ENCODE measurements around the gene C1orf159.
"Not testable (repeated sequence)": the region's sequence is repeated elsewhere in the genome, so short reads cannot be mapped to it uniquely, and the experiment has no call there.

Gene C1orf159

DNA sequence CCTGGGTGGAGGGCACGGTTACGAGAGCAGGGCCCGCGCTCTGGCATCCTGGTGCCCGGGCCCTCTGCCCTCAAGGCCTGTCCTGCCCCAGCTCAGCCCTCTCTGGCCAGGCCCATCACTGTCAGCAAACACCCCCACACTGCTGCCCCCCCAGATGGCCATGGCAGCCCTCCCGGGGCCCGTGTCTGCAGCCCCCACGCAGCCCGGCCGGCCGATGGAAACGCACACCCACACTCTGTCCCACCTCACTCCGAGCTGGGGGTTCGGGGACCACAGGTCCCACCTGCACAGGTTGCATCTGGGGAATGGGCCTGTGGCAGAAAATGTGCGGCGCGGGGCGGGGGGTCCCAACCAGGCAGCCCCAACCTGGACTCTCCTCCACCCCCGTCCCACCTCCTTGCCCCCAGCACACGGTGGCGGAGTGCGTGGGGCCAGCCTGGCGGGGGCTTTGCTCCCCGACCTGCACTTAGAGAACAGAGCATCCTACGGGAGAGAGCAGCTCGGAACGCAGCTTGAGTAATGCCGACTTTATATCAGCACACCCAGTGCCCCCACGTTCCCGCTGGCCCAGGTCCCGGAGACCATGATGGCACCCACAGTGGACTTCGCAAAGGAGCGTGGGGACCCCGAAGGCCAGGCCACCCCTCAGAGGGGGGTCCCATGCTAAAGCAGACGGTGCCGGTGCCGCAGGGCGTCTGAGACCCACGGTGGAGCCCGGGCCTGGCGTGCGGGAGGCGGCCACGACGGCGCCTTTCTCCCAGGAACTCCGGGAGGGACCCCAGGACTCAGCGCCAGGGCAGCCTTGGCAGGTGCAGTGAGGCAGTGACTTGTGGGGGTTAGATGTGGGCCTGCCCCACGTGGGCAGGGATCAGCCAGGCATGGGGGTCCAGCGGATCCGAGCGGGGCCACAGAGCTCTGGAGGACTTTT is 34.3 kb downstream of the C1orf159 start:
- ChIA-PET CTCF (no interaction called here), POLR2A (no interaction called here)
- TF ChIP-seq ARNT (IDR thresholded peaks at IDR 0.05) (no peak), BHLHE40 (IDR thresholded peaks at IDR 0.05; ENCODE audit: borderline replicate concordance) (no peak), SUZ12 (IDR thresholded peaks at IDR 0.05) (no peak), CTBP1 (IDR thresholded peaks at IDR 0.05; ENCODE audit: borderline replicate concordance) (no peak), SP1 (IDR thresholded peaks at IDR 0.05) (no peak), L3MBTL2 (conservative IDR thresholded peaks at IDR 0.05) (no peak), NFRKB (IDR thresholded peaks at IDR 0.05) (no peak), ELF4 (IDR thresholded peaks at IDR 0.05) (no peak), FOXA1 (IDR thresholded peaks at IDR 0.05) (no peak), TARDBP (IDR thresholded peaks at IDR 0.05) (no peak), FOXK2 (IDR thresholded peaks at IDR 0.05) (no peak), LEF1 (IDR thresholded peaks at IDR 0.05; ENCODE audit: borderline replicate concordance) (no peak), ZNF384 (IDR thresholded peaks at IDR 0.05) (no peak), FOXM1 (IDR thresholded peaks at IDR 0.05; ENCODE audit: borderline replicate concordance) (no peak), HDGF (IDR thresholded peaks at IDR 0.05; ENCODE audit: borderline replicate concordance) (no peak)
- TF ChIP-seq, protein P1, sequence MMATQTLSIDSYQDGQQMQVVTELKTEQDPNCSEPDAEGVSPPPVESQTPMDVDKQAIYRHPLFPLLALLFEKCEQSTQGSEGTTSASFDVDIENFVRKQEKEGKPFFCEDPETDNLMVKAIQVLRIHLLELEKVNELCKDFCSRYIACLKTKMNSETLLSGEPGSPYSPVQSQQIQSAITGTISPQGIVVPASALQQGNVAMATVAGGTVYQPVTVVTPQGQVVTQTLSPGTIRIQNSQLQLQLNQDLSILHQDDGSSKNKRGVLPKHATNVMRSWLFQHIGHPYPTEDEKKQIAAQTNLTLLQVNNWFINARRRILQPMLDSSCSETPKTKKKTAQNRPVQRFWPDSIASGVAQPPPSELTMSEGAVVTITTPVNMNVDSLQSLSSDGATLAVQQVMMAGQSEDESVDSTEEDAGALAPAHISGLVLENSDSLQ (IDR thresholded peaks at IDR 0.05) = no peak
- DNase-seq (ENCODE audit: extremely low spot score) = no peak

DNA sequence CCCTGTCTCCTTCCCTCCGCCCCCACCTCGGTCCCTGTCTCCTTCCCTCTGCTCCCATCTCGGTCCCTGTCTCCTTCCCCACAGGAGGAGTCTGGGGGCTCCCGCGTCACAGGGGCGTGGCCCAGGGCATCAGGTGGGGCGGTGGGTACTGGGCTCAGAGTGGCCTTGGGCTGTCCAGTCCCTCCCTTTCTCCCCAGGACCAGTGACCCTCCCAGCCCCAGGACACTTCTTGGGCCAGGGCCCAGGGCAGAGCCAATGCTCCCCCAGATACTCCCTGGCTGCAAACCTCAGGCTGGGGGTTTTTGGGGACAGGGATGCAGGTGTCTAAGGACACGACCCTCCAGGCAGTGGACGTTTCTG is 35.0 kb downstream of the C1orf159 start:
- TF ChIP-seq LEF1 (IDR thresholded peaks at IDR 0.05; ENCODE audit: borderline replicate concordance) (no peak), FOXA1 (IDR thresholded peaks at IDR 0.05) (no peak), CTBP1 (IDR thresholded peaks at IDR 0.05; ENCODE audit: borderline replicate concordance) (no peak), ARNT (IDR thresholded peaks at IDR 0.05) (no peak), FOXM1 (IDR thresholded peaks at IDR 0.05; ENCODE audit: borderline replicate concordance) (no peak), ZNF384 (IDR thresholded peaks at IDR 0.05) (no peak), FOXK2 (IDR thresholded peaks at IDR 0.05) (no peak), L3MBTL2 (conservative IDR thresholded peaks at IDR 0.05) (no peak), SP1 (IDR thresholded peaks at IDR 0.05) (no peak), HDGF (IDR thresholded peaks at IDR 0.05; ENCODE audit: borderline replicate concordance) (no peak), NFRKB (IDR thresholded peaks at IDR 0.05) (no peak)
- TF ChIP-seq, protein P1 (IDR thresholded peaks at IDR 0.05) = no peak
- ChIA-PET POLR2A (no interaction called here), CTCF (no interaction called here)
- no peak for DNase-seq (ENCODE audit: extremely low spot score)

DNA sequence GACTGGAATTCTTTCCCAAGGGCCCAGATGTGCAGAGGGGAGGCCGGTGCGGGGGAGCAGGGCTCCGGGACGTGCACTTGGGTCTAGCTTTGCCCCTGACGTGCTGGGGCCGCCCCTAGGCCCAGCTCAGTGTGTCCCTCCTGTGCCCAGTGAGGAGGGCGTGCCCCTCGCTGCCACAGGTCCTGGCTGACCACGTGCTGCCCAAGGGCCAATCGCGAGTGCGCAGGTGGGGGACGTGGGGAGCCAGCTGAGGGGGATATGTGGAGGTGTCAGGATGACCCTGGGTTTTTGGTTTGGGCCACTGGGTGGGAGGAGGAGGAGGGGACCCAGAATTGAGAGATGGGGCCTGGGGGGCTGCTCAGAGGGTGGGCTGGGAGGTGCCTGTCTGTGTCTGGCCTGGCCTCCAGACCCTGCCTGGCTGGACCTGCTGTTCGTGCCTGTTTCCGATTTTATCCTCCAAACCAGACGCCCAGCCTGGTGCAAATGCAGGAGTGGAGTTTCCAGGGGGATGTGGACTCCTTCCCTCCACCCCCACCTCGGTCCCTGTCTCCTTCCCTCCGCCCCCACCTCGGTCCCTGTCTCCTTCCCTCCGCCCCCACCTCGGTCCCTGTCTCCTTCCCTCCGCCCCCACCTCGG is 35.6 kb downstream of the C1orf159 start:
- POLR2A ChIA-PET = interaction anchor here (1.1 to 1.5 kb wide), 3 partner anchors 11 to 83 kb away, joined by 3 to 6 read pairs (median 6); no protein-coding TSS in a partner anchor
- CTCF ChIA-PET = no interaction called here
- peak; percentile 43 for DNase-seq (ENCODE audit: extremely low spot score)
- no peak for TF ChIP-seq CTBP1 (IDR thresholded peaks at IDR 0.05; ENCODE audit: borderline replicate concordance)
- no peak for TF ChIP-seq TARDBP (IDR thresholded peaks at IDR 0.05)
- no peak for TF ChIP-seq LEF1 (IDR thresholded peaks at IDR 0.05; ENCODE audit: borderline replicate concordance)
- no peak for TF ChIP-seq FOXA1 (IDR thresholded peaks at IDR 0.05)
- TF ChIP-seq HDGF (IDR thresholded peaks at IDR 0.05; ENCODE audit: borderline replicate concordance) = no peak
- TF ChIP-seq ELF4 (IDR thresholded peaks at IDR 0.05) = no peak
- TF ChIP-seq L3MBTL2 (conservative IDR thresholded peaks at IDR 0.05) = no peak
- TF ChIP-seq, protein P1 (IDR thresholded peaks at IDR 0.05) = no peak
- no peak for TF ChIP-seq SUZ12 (IDR thresholded peaks at IDR 0.05)
- TF ChIP-seq NFRKB (IDR thresholded peaks at IDR 0.05) = no peak
- TF ChIP-seq BHLHE40 (IDR thresholded peaks at IDR 0.05; ENCODE audit: borderline replicate concordance) = no peak
- TF ChIP-seq SP1 (IDR thresholded peaks at IDR 0.05) = no peak
- TF ChIP-seq ZNF384 (IDR thresholded peaks at IDR 0.05) = no peak
- TF ChIP-seq FOXM1 (IDR thresholded peaks at IDR 0.05; ENCODE audit: borderline replicate concordance) = no peak
- no peak for TF ChIP-seq ARNT (IDR thresholded peaks at IDR 0.05)
- no peak for TF ChIP-seq FOXK2 (IDR thresholded peaks at IDR 0.05)

DNA sequence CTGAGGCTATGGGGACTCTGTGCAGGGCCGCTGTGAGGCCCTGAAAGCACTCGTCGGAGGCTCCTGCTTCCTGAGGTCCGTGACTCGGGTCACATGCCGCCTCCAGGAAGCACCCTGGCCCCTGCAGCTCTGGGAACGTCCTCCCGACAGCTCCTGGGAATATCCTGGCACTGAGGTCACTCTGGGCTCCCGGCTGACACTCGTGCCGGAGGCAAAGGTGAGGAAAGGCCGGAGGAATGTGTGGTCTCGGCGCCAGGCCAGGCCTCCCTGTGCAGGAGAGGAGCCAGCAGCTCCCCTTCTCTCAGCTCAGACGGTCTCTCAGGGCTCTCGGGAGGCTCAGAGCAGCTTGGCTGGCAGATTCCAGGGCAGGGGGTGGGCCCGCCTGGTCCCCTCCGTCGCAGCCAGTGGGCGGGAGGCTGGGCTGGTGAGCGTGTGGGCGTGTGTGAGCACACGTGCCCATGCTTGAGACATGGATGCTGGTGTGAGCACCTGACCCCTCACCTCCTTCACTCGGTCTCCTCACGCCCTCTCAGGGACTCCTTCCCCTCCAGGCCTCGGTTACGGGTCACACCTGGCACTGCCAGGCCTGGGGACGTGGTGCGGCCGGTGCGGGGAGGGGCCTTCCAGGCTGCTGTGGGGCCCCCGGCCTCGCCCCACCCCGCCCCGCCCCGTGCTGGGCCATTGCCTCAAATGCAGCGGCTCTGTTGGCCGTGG is 36.3 kb downstream of the C1orf159 start:
- CTCF ChIA-PET = no interaction called here

DNA sequence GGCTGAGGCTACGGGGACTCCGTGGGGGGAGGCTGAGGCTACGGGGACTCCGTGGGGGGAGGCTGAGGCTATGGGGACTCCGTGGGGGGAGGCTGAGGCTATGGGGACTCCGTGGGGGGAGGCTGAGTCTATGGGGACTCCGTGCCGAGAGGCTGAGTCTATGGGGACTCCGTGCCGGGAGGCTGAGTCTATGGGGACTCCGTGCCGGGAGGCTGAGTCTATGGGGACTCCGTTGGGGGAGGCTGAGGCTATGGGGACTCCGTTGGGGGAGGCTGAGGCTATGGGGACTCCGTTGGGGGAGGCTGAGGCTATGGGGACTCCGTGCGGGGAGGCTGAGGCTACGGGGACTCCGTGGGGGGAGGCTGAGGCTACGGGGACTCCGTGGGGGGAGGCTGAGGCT is 38.5 kb downstream of the C1orf159 start:
- DNase-seq (ENCODE audit: extremely low spot score); CTCF ChIA-PET; POLR2A ChIA-PET: not testable (repeated sequence)

More for the DNA sequence above, 36.3 kb downstream of the C1orf159 start:
- peak; percentile 41 for DNase-seq (ENCODE audit: extremely low spot score)
- TF ChIP-seq FOXA1 (IDR thresholded peaks at IDR 0.05) (no peak), SP1 (IDR thresholded peaks at IDR 0.05) (no peak), ARNT (IDR thresholded peaks at IDR 0.05) (no peak), HDGF (IDR thresholded peaks at IDR 0.05; ENCODE audit: borderline replicate concordance) (no peak), FOXK2 (IDR thresholded peaks at IDR 0.05) (no peak), TARDBP (IDR thresholded peaks at IDR 0.05) (no peak), FOXM1 (IDR thresholded peaks at IDR 0.05; ENCODE audit: borderline replicate concordance) (no peak), ZNF384 (IDR thresholded peaks at IDR 0.05) (no peak), LEF1 (IDR thresholded peaks at IDR 0.05; ENCODE audit: borderline replicate concordance) (no peak), NFRKB (IDR thresholded peaks at IDR 0.05) (no peak), BHLHE40 (IDR thresholded peaks at IDR 0.05; ENCODE audit: borderline replicate concordance) (no peak), CTBP1 (IDR thresholded peaks at IDR 0.05; ENCODE audit: borderline replicate concordance) (no peak), SUZ12 (IDR thresholded peaks at IDR 0.05) (no peak), L3MBTL2 (conservative IDR thresholded peaks at IDR 0.05) (no peak; the same call in 1 of the 2 replicates), ELF4 (IDR thresholded peaks at IDR 0.05) (no peak)
- TF ChIP-seq, protein P1 (IDR thresholded peaks at IDR 0.05) = no peak
- POLR2A ChIA-PET = interaction anchor here (1.1 to 1.5 kb wide), 3 partner anchors 10 to 82 kb away, joined by 3 to 6 read pairs (median 6); no protein-coding TSS in a partner anchor

Measured in HEK293T (cell line).